GM10847 (cell line): ENCODE measurements around the gene LYPD1.

Source experiments
- POLR2A ChIP-seq: IDR thresholded peaks from 2 replicates; pipeline ENCODE4 v1.6.1; 2011; ENCODE audit not compliant: insufficient read length; ENCODE audit errors: extremely low read depth

LYPD1 gene

GRCh38 chr2:132618734-132619133 lies 51.3 kb downstream of the LYPD1 start:
- no peak for TF ChIP-seq POLR2A

- TF ChIP-seq POLR2A: no peak
Measured at GRCh38 chr2:132617989-132618388, 52.0 kb downstream of the LYPD1 start.

GRCh38 chr2:132615329-132616085 lies 54.5 kb downstream of the LYPD1 start:
- TF ChIP-seq POLR2A: no peak

GRCh38 chr2:132611719-132612118 lies 58.3 kb downstream of the LYPD1 start:
- no peak for TF ChIP-seq POLR2A

GRCh38 chr2:132609101-132609890 lies 60.7 kb downstream of the LYPD1 start:
- no peak for TF ChIP-seq POLR2A

- no peak for TF ChIP-seq POLR2A
Measured at GRCh38 chr2:132608311-132608710, 61.7 kb downstream of the LYPD1 start.

- TF ChIP-seq POLR2A: no peak
Measured at GRCh38 chr2:132607426-132608090, 62.4 kb downstream of the LYPD1 start.

- TF ChIP-seq POLR2A: no peak
Measured at GRCh38 chr2:132606649-132607048, 63.4 kb downstream of the LYPD1 start.

GRCh38 chr2:132605236-132606180 lies 64.5 kb downstream of the LYPD1 start:
- no peak for TF ChIP-seq POLR2A

- no peak for TF ChIP-seq POLR2A
Measured at GRCh38 chr2:132604561-132604960, 65.4 kb downstream of the LYPD1 start.

- no peak for TF ChIP-seq POLR2A
Measured at GRCh38 chr2:132599556-132599955, 70.4 kb downstream of the LYPD1 start.

GRCh38 chr2:132598536-132598935 lies 71.5 kb downstream of the LYPD1 start:
- TF ChIP-seq POLR2A: no peak

GRCh38 chr2:132597831-132598230 lies 72.2 kb downstream of the LYPD1 start:
- TF ChIP-seq POLR2A: no peak

- TF ChIP-seq POLR2A: no peak
Measured at GRCh38 chr2:132597166-132597565, 72.8 kb downstream of the LYPD1 start.

- TF ChIP-seq POLR2A: no peak
Measured at GRCh38 chr2:132595693-132596092, 74.3 kb downstream of the LYPD1 start.
